NCI-H526 (cell line): ENCODE data around the gene RELN.
"Not testable (repeated sequence)": the region's sequence is repeated elsewhere in the genome, so short reads cannot be mapped to it uniquely, and the experiment has no call there.

Experiments
- DNase-seq, 2 experiments: peaks; one replicate each; lab custom pipeline; 2025; lab: John Stamatoyannopoulos, UW

The RELN gene

GRCh38 chr7:103896826-103897225 lies 92.6 kb downstream of the RELN start:
- not testable (repeated sequence) for DNase-seq

- DNase-seq: no peak
Observed at GRCh38 chr7:103894656-103895596, 94.5 kb downstream of the RELN start.

- DNase-seq: peak; percentile 61 to 73
Observed at GRCh38 chr7:103893350-103893749, 96.1 kb downstream of the RELN start.

- DNase-seq: no peak
Observed at GRCh38 chr7:103889451-103889850, 100.0 kb downstream of the RELN start.

GRCh38 chr7:103888603-103889153 lies 100.8 kb downstream of the RELN start:
- DNase-seq: no peak

GRCh38 chr7:103887853-103888602 lies 101.4 kb downstream of the RELN start:
- DNase-seq: peak in 1 of 2 experiments; percentile 23

- no peak for DNase-seq
Observed at GRCh38 chr7:103887050-103887449, 102.4 kb downstream of the RELN start.

- no peak for DNase-seq
Observed at GRCh38 chr7:103879928-103880600, 109.4 kb downstream of the RELN start.

GRCh38 chr7:103879411-103879810 lies 110.0 kb downstream of the RELN start:
- DNase-seq: no peak

GRCh38 chr7:103877565-103877964 lies 111.9 kb downstream of the RELN start:
- no peak for DNase-seq

GRCh38 chr7:103875718-103876117 lies 113.7 kb downstream of the RELN start:
- no peak for DNase-seq

GRCh38 chr7:103871473-103871872 lies 118.0 kb downstream of the RELN start:
- no peak for DNase-seq

- no peak for DNase-seq
Observed at GRCh38 chr7:103870664-103871063, 118.8 kb downstream of the RELN start.

- DNase-seq: no peak
Observed at GRCh38 chr7:103867874-103868273, 121.6 kb downstream of the RELN start.

GRCh38 chr7:103866919-103867318 lies 122.5 kb downstream of the RELN start:
- peak; percentile 92 to 93 for DNase-seq

GRCh38 chr7:103865442-103865841 lies 124.0 kb downstream of the RELN start:
- no peak for DNase-seq

- no peak for DNase-seq
Observed at GRCh38 chr7:103862302-103863035, 127.0 kb downstream of the RELN start.

- DNase-seq: no peak
Observed at GRCh38 chr7:103859709-103860108, 129.7 kb downstream of the RELN start.

- DNase-seq: peak; percentile 84 to 91
Observed at GRCh38 chr7:103857435-103857834, 132.0 kb downstream of the RELN start.

GRCh38 chr7:103856929-103857328 lies 132.5 kb downstream of the RELN start:
- no peak for DNase-seq

- no peak for DNase-seq
Observed at GRCh38 chr7:103855671-103856070, 133.8 kb downstream of the RELN start.
